Medulla oblongata (tissue), 1 donor: Measurements from ENCODE around the gene HDAC1.
"Not testable (repeated sequence)": the region's sequence is repeated elsewhere in the genome, so short reads cannot be mapped to it uniquely, and the experiment has no call there.

Source experiments
- DNase-seq: peaks from one replicate; pipeline ENCODE4 v3.0.0-alpha.2; 2015; ENCODE audit errors: extremely low spot score

HDAC1 gene

DNA sequence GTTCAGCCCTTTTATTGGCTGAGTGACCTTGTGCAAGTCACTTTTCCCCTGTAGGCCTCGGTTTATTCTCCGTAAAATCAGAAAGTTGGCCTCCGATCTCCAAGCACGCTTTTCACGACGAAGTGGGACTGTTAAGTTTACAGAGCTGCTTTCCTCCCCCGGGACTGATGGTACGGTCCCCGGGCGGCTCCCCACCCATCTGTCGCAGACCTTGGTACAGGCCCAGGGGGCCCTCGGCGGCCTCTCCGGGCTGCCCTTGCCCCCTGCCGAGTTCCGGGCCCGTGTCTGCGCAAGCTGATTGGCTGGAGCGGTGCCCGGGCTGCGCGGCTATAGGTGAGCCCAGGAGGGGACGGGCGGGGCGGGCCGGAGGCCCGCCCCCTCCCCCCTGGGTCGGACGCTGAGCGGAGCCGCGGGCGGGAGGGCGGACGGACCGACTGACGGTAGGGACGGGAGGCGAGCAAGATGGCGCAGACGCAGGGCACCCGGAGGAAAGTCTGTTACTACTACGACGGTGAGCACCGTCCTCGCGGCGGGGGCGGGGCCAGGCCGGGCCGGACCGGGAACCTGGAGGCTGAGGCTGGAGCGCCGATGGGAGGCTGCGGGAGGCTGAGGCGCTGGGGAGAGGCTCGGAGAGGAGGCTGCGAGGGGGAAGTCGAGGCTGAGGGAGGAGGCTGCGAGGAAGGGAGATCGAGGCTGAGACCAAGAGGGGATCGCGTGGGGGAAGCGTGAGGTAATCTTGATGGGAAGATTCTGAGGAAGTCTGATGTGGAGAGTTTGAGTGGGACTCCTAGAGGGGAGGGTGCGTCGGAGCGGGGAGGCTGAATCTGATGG, at the start of gene HDAC1:
HDAC1 (plus strand) TSS at position 376 of the 831 bp plus-strand sequence; CDS start at position 463, 87 bp downstream.
- DNase-seq: peak; percentile 89

DNA sequence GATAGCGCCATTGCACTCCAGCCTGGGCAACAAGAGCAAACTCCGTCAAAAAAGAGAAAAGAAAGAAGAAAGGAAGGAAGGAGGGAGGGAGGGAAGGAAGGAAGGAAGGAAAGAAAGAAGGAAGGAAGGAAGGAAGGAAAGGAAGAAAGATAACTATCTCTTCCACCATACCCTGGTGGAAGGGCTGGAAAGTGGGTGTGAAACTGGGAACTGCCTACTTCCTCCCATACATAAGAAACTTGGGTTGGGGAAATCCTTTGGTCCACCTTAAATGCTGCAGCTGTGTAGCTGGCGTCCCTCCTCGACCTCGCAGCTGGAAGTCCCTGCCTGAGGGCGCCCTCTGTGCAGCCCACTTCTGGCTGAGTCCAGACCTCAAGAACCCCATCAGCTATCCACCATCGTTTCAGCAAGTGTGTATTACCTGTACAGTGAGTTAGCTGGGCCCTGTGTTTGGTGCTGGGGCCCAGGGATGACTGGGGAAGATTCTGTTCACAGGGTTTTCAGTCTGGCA, 49.5 kb upstream of the HDAC1 start:
- peak; percentile 70 for DNase-seq

DNA sequence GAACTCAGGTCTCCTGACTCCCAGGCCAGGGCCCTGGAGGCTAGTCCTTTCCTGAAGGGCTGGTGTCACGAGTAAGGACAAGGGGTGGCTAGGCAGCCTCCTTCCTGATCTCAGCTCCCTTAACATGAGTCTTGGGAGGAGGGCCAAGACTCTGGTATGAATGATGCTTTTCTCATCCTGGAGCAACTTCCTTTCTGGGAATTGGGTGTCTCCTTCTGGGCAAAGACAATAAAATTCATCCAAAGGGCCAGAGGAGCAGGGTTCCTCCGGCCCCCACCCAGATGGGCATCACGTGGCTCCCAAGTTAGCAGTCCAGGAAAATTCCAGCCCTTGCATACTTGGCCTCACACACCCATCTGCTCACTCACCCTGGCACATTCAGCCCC, 45.0 kb upstream of the HDAC1 start, which contains the start of gene FAM167B:
FAM167B (plus strand) TSS at position 335 of the 386 bp plus-strand sequence. CDS start 200 bp downstream, outside the sequence.
- no peak for DNase-seq

DNA sequence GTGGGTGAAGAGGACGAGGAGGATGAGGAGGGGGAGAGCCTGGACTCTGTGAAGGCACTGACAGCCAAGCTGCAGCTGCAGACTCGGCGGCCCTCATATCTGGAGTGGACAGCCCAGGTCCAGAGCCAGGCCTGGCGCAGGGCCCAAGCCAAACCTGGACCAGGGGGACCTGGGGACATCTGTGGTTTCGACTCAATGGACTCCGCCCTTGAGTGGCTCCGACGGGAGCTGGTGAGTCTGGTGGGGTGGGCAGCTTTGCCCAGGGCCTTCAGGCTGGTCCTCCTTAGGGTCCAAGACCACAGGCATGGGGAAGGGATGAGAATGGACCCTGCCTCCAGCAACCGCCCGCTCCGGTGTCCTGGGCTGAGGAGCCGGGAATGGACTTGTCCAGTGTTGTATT, 44.4 kb upstream of the HDAC1 start:
- DNase-seq: no peak

- DNase-seq: no peak
These were observed 43.6 kb upstream of the HDAC1 start for GRCh38 chr1:32247983-32248889.

DNA sequence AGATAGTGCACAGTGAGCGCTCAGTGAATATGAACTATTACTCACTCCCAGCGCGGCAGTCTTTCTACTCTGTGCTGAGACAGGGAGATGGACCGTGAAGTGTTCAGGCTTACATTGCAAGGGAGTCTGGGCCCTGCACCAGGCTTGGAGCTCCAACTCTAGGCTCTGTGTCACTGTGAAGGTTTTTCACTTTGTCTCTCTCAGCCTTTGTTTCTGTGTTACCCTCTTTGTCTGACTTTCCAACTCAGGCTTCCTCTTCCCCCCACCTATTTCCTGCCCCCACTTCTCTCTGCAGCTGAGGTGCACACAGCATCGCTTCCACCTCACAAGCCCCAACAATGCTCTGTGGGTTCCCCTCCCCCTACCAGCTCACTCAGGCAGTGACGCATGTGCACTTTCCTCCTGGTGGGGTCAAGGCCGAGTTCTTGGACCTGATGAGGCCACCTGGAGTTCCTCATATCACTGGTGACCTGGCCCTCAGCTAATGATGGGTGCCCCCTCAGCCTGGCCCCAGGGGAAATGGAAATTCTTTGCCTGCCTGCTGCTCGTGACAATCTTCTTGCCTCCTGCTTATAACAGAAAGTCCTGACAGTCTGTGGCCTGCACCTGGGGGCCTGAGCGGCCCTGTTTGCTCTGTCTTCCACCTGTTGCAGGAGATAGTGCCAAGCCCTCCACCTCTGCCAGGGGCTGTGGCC, 41.9 kb upstream of the HDAC1 start:
- DNase-seq: no peak

GRCh38 chr1:32250893-32251716, 40.8 kb upstream of the HDAC1 start, which contains the start of gene LCK:
Gene LCK (plus strand): TSS chr1:32251265. CDS start chr1:32274330, 23,065 bp downstream.
- no peak for DNase-seq

DNA sequence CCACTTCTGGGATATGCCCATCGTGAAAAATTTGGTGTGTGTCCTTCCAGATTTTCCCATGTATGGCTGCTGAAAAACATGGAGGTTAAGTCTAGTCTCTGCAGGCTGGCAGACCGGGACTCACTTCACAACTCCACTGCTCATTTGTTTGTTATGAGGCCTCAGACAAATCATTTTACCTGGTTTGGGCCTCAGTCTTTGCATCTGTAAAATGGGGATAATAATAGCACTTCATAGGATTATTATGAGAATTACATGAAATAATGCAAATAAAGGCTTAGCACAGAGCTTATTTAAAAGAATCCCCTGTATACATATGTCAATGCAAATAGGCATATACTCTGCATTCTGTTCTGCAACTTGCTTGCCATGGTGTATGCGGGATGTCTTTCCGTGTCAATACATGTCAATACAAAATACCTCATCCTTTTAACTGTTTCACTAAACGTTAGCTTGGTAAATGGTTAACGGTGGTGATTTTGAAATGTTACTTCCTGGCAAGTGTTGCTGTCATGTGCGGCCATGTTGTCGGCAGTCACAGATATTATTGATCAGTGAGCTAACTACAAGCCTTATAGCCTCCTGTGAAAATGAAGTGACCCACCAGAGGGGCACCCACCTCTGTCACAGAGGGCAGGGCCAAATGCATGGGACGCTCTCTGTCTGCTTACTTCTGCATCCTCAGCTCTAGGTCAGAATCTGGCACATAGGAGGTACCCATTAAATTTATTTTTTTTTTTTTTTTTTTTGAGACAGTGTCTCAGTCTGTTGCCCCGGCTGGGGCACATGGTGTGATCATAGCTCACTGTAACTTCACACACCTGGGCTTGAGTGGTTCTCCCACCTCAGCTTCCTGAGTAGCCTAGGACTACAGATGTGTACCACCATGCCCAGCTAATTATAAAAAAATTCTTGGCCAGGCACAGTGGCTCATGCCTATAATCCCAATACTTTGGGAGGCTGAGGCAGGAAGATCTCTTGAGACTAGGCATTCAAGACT, 36.5 kb upstream of the HDAC1 start:
- DNase-seq: no peak

GRCh38 chr1:32256473-32257226, 35.2 kb upstream of the HDAC1 start:
- no peak for DNase-seq

DNA sequence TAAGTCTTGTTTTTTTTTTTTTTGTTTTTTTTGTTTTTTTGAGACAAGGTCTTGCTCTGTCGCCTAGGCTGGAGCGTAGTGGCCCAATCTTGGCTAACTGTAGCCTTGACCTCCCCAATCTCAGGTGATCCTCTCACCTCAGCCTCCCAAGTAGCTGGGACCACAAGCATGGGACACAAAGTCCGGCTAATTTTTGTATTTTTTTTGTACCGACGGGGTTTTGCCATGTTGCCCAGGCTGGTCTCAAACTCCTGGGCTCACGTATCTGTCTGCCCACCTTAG, 34.7 kb upstream of the HDAC1 start:
- DNase-seq: no peak

DNA sequence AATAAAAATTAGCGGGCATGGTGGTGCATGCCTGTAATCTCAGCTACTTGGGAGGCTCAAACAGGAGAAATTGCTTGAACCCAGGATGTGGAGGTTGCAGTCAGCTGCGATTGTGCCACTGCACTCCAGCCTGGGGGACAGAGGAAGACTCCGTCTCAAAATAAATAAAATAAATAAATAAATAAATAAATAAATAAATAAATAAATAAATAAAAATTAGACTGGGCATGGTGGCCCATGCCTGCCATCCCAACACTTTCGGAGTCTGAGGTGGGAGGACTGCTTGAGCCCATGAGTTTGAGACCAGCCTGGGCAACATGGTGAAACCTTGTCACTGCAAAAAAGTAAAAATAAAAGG, 28.7 kb upstream of the HDAC1 start:
- not testable (repeated sequence) for DNase-seq

- DNase-seq: no peak
These were observed 28.1 kb upstream of the HDAC1 start for GRCh38 chr1:32263744-32264143.

DNA sequence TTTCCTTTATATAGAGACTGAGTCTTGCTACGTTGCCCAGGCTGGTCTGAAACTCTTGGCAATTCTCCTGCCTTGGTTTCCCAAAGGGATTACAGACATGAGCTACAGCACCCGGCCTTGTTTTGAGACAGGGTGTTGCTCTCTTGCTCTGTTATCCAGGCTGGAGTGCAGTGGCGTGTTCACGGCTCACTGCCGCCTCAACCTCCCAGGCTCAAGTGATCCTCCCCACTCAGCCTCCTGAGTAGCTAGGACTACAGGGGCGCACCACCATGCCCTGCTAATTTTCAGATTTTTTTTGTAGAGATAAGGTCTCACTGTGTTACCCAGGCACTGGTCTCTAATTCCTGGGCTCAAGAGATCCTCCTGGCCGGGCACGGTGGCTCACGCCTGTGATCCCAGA, 26.0 kb upstream of the HDAC1 start:
- no peak for DNase-seq

GRCh38 chr1:32266921-32267591, 24.8 kb upstream of the HDAC1 start:
- no peak for DNase-seq

GRCh38 chr1:32269744-32270143, 22.1 kb upstream of the HDAC1 start:
- no peak for DNase-seq

- DNase-seq: no peak
These were observed 19.1 kb upstream of the HDAC1 start for GRCh38 chr1:32272557-32273390.

- DNase-seq: no peak
These were observed 18.3 kb upstream of the HDAC1 start for GRCh38 chr1:32273391-32274208.
